GM19463 (cell line): ENCODE measurements around the gene EML6.
"Not testable (repeated sequence)": the region's sequence is repeated elsewhere in the genome, so short reads cannot be mapped to it uniquely, and the experiment has no call there.

Experiments
- ATAC-seq: cut with Tn5 transposase; IDR thresholded peaks from one replicate; pipeline ENCODE4 v1.9.1; 2021; ENCODE audit warnings: mild to moderate bottlenecking, moderate library complexity; ENCODE audit not compliant: unreplicated experiment

Gene EML6

GRCh38 chr2:54979321-54980044, 256.0 kb downstream of the EML6 start:
- no peak for ATAC-seq

- ATAC-seq, result no peak
These were observed 257.9 kb downstream of the EML6 start for GRCh38 chr2:54981385-54981784.

GRCh38 chr2:54983345-54984220, 260.1 kb downstream of the EML6 start:
- no peak for ATAC-seq

GRCh38 chr2:54984476-54984875, 261.0 kb downstream of the EML6 start:
- no peak for ATAC-seq

- ATAC-seq, result no peak
These were observed 262.8 kb downstream of the EML6 start for GRCh38 chr2:54986264-54986663.

GRCh38 chr2:54988612-54989011, 265.1 kb downstream of the EML6 start:
- ATAC-seq, result no peak

- ATAC-seq, result not testable (repeated sequence)
These were observed 267.2 kb downstream of the EML6 start for GRCh38 chr2:54990694-54991093.

- ATAC-seq, result peak; percentile 74
These were observed 272.1 kb downstream of the EML6 start for GRCh38 chr2:54995553-54995952.

GRCh38 chr2:54997826-54998225, 274.4 kb downstream of the EML6 start:
- no peak for ATAC-seq

- no peak for ATAC-seq
These were observed 275.7 kb downstream of the EML6 start for GRCh38 chr2:54999182-54999581.

- ATAC-seq, result no peak
These were observed 276.9 kb downstream of the EML6 start for GRCh38 chr2:55000341-55000740.

GRCh38 chr2:55001716-55002115, 278.3 kb downstream of the EML6 start:
- ATAC-seq, result no peak

- ATAC-seq, result no peak
These were observed 280.5 kb downstream of the EML6 start for GRCh38 chr2:55003706-55004639.

- ATAC-seq, result no peak
These were observed 282.8 kb downstream of the EML6 start for GRCh38 chr2:55006306-55006705.

GRCh38 chr2:55009277-55010060, 286.0 kb downstream of the EML6 start:
- ATAC-seq, result peak; percentile 3

GRCh38 chr2:55010149-55010591, 286.7 kb downstream of the EML6 start:
- peak; percentile 94 for ATAC-seq

- ATAC-seq, result no peak
These were observed 287.5 kb downstream of the EML6 start for GRCh38 chr2:55010915-55011314.

GRCh38 chr2:55011831-55012671, 288.6 kb downstream of the EML6 start:
- ATAC-seq, result no peak
